IMR-90 (cell line): ENCODE results near the gene KIF6. TPM values are rescaled to one million over a fixed set of nuclear protein-coding genes. Genes with fewer than 3 reads are reported as not detected.

Source experiments
- ATAC-seq: fragments of 200-7000 bp; cut with Tn5 transposase; 2 replicates; pipeline ENCODE4 v1.9.1; 2020; ENCODE audit warnings: low read depth, mild to moderate bottlenecking, moderate library complexity
- BruUV-seq: library from RNA; stranded (reverse); fragments of 400-500 nt; replicated peaks from 2 replicates; lab custom pipeline; 2021; lab: Mats Ljungman, UMichigan
- CTCF ChIA-PET: fragments of 300-600 bp; formaldehyde crosslinking; extraction: SDS; loops from one replicate; lab custom pipeline; 2021; ENCODE audit warnings: antibody characterized with exemption; lab: Yijun Ruan, JAX
- POLR2A ChIA-PET: fragments of 300-600 bp; sonication (Branson Sonifier 250); formaldehyde crosslinking; loops from one replicate; lab custom pipeline; 2022; ENCODE audit warnings: antibody characterized with exemption; ENCODE audit not compliant: unreplicated experiment; lab: Charles Lee
- DNase-seq: peaks from one replicate; pipeline ENCODE4 v3.0.0; 2013
- H2AFZ ChIP-seq: replicated peaks from 2 replicates; pipeline ENCODE3; 2013; ENCODE audit warnings: low read length, mild to moderate bottlenecking; ENCODE audit not compliant: poor library complexity
- H2AK5ac ChIP-seq: 2 replicates; pipeline ENCODE4 v1.6.1; 2013; ENCODE audit warnings: low read depth, low read length, inconsistent platforms
- H2AK9ac ChIP-seq: replicated peaks from 2 replicates; pipeline ENCODE3; 2013; ENCODE audit warnings: mild to moderate bottlenecking, low read depth, low read length, moderate library complexity; ENCODE audit not compliant: poor library complexity
- H2BK120ac ChIP-seq: 2 replicates; pipeline ENCODE4 v1.6.1; 2013; ENCODE audit warnings: low read depth, low read length, inconsistent platforms
- H2BK15ac ChIP-seq: 3 replicates; pipeline ENCODE4 v1.6.1; 2013; ENCODE audit warnings: low read depth, low read length, inconsistent platforms
- H2BK20ac ChIP-seq: 2 replicates; pipeline ENCODE4 v1.6.1; 2013; ENCODE audit warnings: low read depth, mild to moderate bottlenecking, inconsistent platforms, low read length, moderate library complexity
- H2BK5ac ChIP-seq: 2 replicates; pipeline ENCODE4 v1.6.1; 2013; ENCODE audit warnings: mild to moderate bottlenecking, low read depth, low read length, inconsistent platforms; ENCODE audit not compliant: poor library complexity, severe bottlenecking
- H3K14ac ChIP-seq: replicated peaks from 2 replicates; pipeline ENCODE4 v1.6.1; 2013; ENCODE audit warnings: low read depth, low read length, inconsistent platforms
- H3K18ac ChIP-seq: 2 replicates; pipeline ENCODE4 v1.6.1; 2013; ENCODE audit warnings: low read depth, low read length, control low read depth
- H3K23ac ChIP-seq: 2 replicates; pipeline ENCODE4 v1.6.1; 2013; ENCODE audit warnings: low read depth, low read length, inconsistent platforms
- H3K27ac ChIP-seq: 2 replicates; pipeline ENCODE4 v1.5.1; 2013; ENCODE audit warnings: mild to moderate bottlenecking, control low read depth, low read length; ENCODE audit not compliant: insufficient read depth
- H3K27me3 ChIP-seq: 2 replicates; pipeline ENCODE4 v1.6.1; 2013; ENCODE audit warnings: low read length; ENCODE audit not compliant: control insufficient read depth, insufficient read depth
- H3K36me3 ChIP-seq: 2 replicates; pipeline ENCODE4 v1.6.1; 2013; ENCODE audit warnings: low read length, mixed read lengths; ENCODE audit not compliant: control insufficient read depth, insufficient read depth
- H3K4ac ChIP-seq: 2 replicates; pipeline ENCODE4 v1.6.1; 2013; ENCODE audit warnings: low read depth, low read length, inconsistent platforms
- H3K4me1 ChIP-seq: 2 replicates; pipeline ENCODE4 v1.6.1; 2013; ENCODE audit warnings: low read length, mixed read lengths; ENCODE audit not compliant: control insufficient read depth, insufficient read depth
- H3K4me2 ChIP-seq: 2 replicates; pipeline ENCODE4 v1.6.1; 2013; ENCODE audit warnings: low read depth, mild to moderate bottlenecking, control low read depth, low read length, moderate library complexity
- H3K4me3 ChIP-seq: 2 replicates; pipeline ENCODE4 v1.5.1; 2013; ENCODE audit warnings: low read depth, mild to moderate bottlenecking, control low read depth, low read length, moderate library complexity; ENCODE audit not compliant: insufficient read depth
- H3K56ac ChIP-seq: 2 replicates; pipeline ENCODE4 v1.6.1; 2013; ENCODE audit warnings: low read length, inconsistent platforms; ENCODE audit not compliant: insufficient read depth; ENCODE audit errors: extremely low read depth
- H3K79me1 ChIP-seq, 2 experiments: 2 replicates each; pipeline ENCODE4 v1.6.1; 2013; ENCODE audit warnings: low read length in 2 of 2, inconsistent platforms in 1 of 2, low read depth in 1 of 2
- H3K9ac ChIP-seq: 2 replicates; pipeline ENCODE4 v1.6.1; 2013; ENCODE audit warnings: low read depth, low read length, control low read depth
- H3K9me1 ChIP-seq: 2 replicates; pipeline ENCODE4 v1.6.1; 2013; ENCODE audit warnings: low read length, inconsistent platforms; ENCODE audit not compliant: insufficient read depth
- H3K9me3 ChIP-seq: 2 replicates; pipeline ENCODE4 v1.6.1; 2013; ENCODE audit warnings: low read length; ENCODE audit not compliant: control insufficient read depth, insufficient read depth
- H4K20me1 ChIP-seq: 2 replicates; pipeline ENCODE4 v1.6.1; 2013; ENCODE audit warnings: low read length, inconsistent platforms; ENCODE audit not compliant: insufficient read depth
- H4K5ac ChIP-seq: 2 replicates; pipeline ENCODE4 v1.6.1; 2013; ENCODE audit warnings: mild to moderate bottlenecking, low read depth, low read length, control low read depth
- H4K8ac ChIP-seq, 2 experiments: 2 replicates each; pipeline ENCODE4 v1.6.1; 2013; ENCODE audit warnings: low read depth in 2 of 2, low read length in 2 of 2, control low read depth in 1 of 2, inconsistent platforms in 1 of 2
- H4K91ac ChIP-seq: 2 replicates; pipeline ENCODE4 v1.6.1; 2013; ENCODE audit warnings: low read depth, low read length, inconsistent platforms; ENCODE audit not compliant: insufficient read depth
- BHLHE40 ChIP-seq: fragments of 150-350 bp; IDR thresholded peaks from 2 replicates; pipeline ENCODE4 v1.6.1; 2016; ENCODE audit warnings: mild to moderate bottlenecking, low read depth, low read length
- FOS ChIP-seq: fragments of 150-350 bp; IDR thresholded peaks from 2 replicates; pipeline ENCODE4 v1.6.1; 2016; ENCODE audit warnings: low read depth, low read length
- MAZ ChIP-seq: IDR thresholded peaks from 2 replicates; pipeline ENCODE4 v1.6.1; 2012; ENCODE audit warnings: low read depth, mild to moderate bottlenecking, low read length, improper control_type of control experiment, moderate library complexity, borderline replicate concordance
- POLR2A ChIP-seq: IDR thresholded peaks from 2 replicates; pipeline ENCODE4 v1.6.1; 2012; ENCODE audit warnings: mild to moderate bottlenecking, low read depth, low read length
- RFX5 ChIP-seq: IDR thresholded peaks from 2 replicates; pipeline ENCODE4 v1.8.0; 2012; ENCODE audit warnings: low read depth, mild to moderate bottlenecking, low read length, moderate library complexity
- WGBS, 2 experiments: methylation state at CpG; one replicate each; pipeline versions ENCODE4 v1.1.5 to v1.1.7; 2013; ENCODE audit warnings: missing lambda C conversion rate in 2 of 2; ENCODE audit not compliant: insufficient read length in 1 of 2; ENCODE audit errors: extremely low coverage in 2 of 2; 5-methylcytosine and 5-hydroxymethylcytosine counted together
- dilution Hi-C: fragments of 300-500 bp; cut with HindIII; formaldehyde crosslinking; loops from one replicate; pipeline ENCODE4 v1.14.3; 2018; ENCODE audit warnings: low sequenced_read_pairs; ENCODE audit not compliant: unreplicated experiment
- in situ Hi-C: fragments of 300-500 bp; cut with MboI; formaldehyde crosslinking; loops from 3 replicates; pipeline ENCODE4 v1.14.3; 2019; ENCODE audit warnings: low sequenced_read_pairs, inconsistent platforms, mixed read lengths
- intact Hi-C: fragments of 100-400 bp; cut with micrococcal nuclease; formaldehyde crosslinking; loops from 2 replicates; pipeline ENCODE4 v1.10.0; 2022
- polyA plus RNA-seq, 3 experiments: library from polyadenylated mRNA; depleted of rRNA; stranded (reverse); fragments of >200 nt; gene quantifications; 2 replicates each; pipeline ENCODE4 v1.2.3, GENCODE V29; 2012; ENCODE audit warnings: low replicate concordance in 1 of 3
- total RNA-seq: library from RNA; depleted of rRNA; stranded (reverse); fragments of >200 nt; gene quantifications from 2 replicates; pipeline ENCODE4 v1.2.3, GENCODE V29; 2012

The KIF6 gene
- total and polyA plus RNA-seq, 2 of the 4 experiments (the other 2 are of a cell fraction): under 0.01 to 0.10 TPM

GRCh38 chr6:39508515-39508914, 216.7 kb downstream of the KIF6 start:
- H3K18ac ChIP-seq: no peak overlapping the region
- H2AK5ac ChIP-seq: no peak overlapping the region
- no TSS peak for BruUV-seq
- H3K4me3 ChIP-seq: no peak overlapping the region
- no peaks in the 10 kb centered on the region for H3K27me3 ChIP-seq
- no peak overlapping the region for H4K8ac ChIP-seq
- H2AK9ac ChIP-seq: no peak overlapping the region
- H3K4me2 ChIP-seq: no peak overlapping the region
- POLR2A ChIA-PET: no interaction called here
- H4K20me1 ChIP-seq: no peaks in the 10 kb centered on the region
- WGBS, 2 experiments: 100% methylated on average over 1 of the region's 9 CpGs; no CpG with 5 or more reads in 1 of the 2 experiments
- dilution Hi-C loops (no loop called here), intact Hi-C loops (no loop called here), in situ Hi-C loops (no loop called here)
- DNase-seq (no peak), ATAC-seq (no peak)
- H2BK120ac ChIP-seq: no peak overlapping the region
- no peaks in the 10 kb centered on the region for H3K36me3 ChIP-seq
- H3K56ac ChIP-seq: no peak overlapping the region
- CTCF ChIA-PET: no interaction called here
- H3K9me3 ChIP-seq: peaks cover 5% of the 10 kb centered on the region; the same call in 1 of the 2 replicates
- no peak overlapping the region for H3K23ac ChIP-seq
- H3K4ac ChIP-seq: no peak overlapping the region
- H3K9me1 ChIP-seq: no peaks in the 10 kb centered on the region
- no peak overlapping the region for H3K27ac ChIP-seq
- H3K9ac ChIP-seq: no peak overlapping the region
- TF ChIP-seq FOS (no peak), RFX5 (no peak), POLR2A (no peak), MAZ (no peak), BHLHE40 (no peak)
- H2BK20ac ChIP-seq: no peak overlapping the region
- H4K91ac ChIP-seq: no peak overlapping the region
- H3K14ac ChIP-seq: no peak overlapping the region
- H3K4me1 ChIP-seq: no peaks in the 10 kb centered on the region
- H2BK15ac ChIP-seq: no peak overlapping the region
- H4K5ac ChIP-seq: no peak overlapping the region
- H2AFZ ChIP-seq: no peak overlapping the region
- no peaks in the 10 kb centered on the region for H3K79me1 ChIP-seq
- no peak overlapping the region for H2BK5ac ChIP-seq
